ENCODE data around the gene SPAG9. TPM values are rescaled to one million over a fixed set of nuclear protein-coding genes. Genes with fewer than 3 reads are reported as not detected.

SPAG9 gene
- total RNA-seq, 1 experiment from 2014 or later: 77.6 TPM

GRCh38 chr17:51103050-51103449 lies 17.6 kb downstream of the SPAG9 start:
- TF ChIP-seq REST (IDR thresholded peaks at IDR 0.05; ENCODE audit: low read depth) (no peak), CTCF (IDR thresholded peaks at IDR 0.05 in 2 of 3, conservative IDR thresholded peaks at IDR 0.05 in 1 of 3; ENCODE audit: borderline replicate concordance in 1 of 3, insufficient read depth in 1 of 3, low read depth in 2 of 3, low read length in 2 of 3) (no peak), RAD21 (IDR thresholded peaks at IDR 0.05; ENCODE audit: low read depth) (no peak), SRF (IDR thresholded peaks at IDR 0.05; ENCODE audit: low read depth) (no peak)
- CTCF ChIA-PET: no interaction called here

More at GRCh38 chr17:51103050-51103449, 17.6 kb downstream of the SPAG9 start:
- no peaks in the 10 kb centered on the region for H3K36me3 ChIP-seq (ENCODE audit: control insufficient read depth in 1 of 2, insufficient read depth in 2 of 2, low read length in 2 of 2)
- DNase-seq (ENCODE audit: low read depth, low spot score): no peak
- H3K27ac ChIP-seq (ENCODE audit: low read depth, low read length): no peak overlapping the region
- H4K20me1 ChIP-seq (ENCODE audit: insufficient read depth): peaks cover 18% of the 10 kb centered on the region
- no peak overlapping the region for H2AFZ ChIP-seq (ENCODE audit: low read depth, low read length, poor library complexity, severe bottlenecking)
- no peaks in the 10 kb centered on the region for H3K27me3 ChIP-seq (ENCODE audit: insufficient read depth, low read length)
- ATAC-seq: no peak
- no peak overlapping the region for H3K4me3 ChIP-seq (replicated peaks in 1 of 2; ENCODE audit: low read depth in 1 of 2, low read length in 2 of 2)
- BruUV-seq (replicated peaks): no TSS peak
- H3K9ac ChIP-seq (ENCODE audit: low read length): no peak overlapping the region
- H3K9me2 ChIP-seq (ENCODE audit: insufficient read depth): no peaks in the 10 kb centered on the region
- H3K4me1 ChIP-seq (ENCODE audit: control insufficient read depth in 1 of 2, insufficient read depth in 2 of 2, low read length in 2 of 2): no peaks in the 10 kb centered on the region
- ChIA-PET POLR2A (interaction anchor here (1.0 kb wide), 1 partner anchor 18 kb away, joined by 5 read pairs; the partner anchor contains the start of gene SPAG9), RAD21 (ENCODE audit: low non-redundant PET in 1 of 2, low total read pairs in 2 of 2, uncharacterized antibody in 2 of 2, unreplicated experiment in 2 of 2) (no interaction called here)
- no peaks in the 10 kb centered on the region for H3K9me3 ChIP-seq (ENCODE audit: control insufficient read depth in 1 of 2, insufficient read depth in 1 of 2, low read depth in 1 of 2, low read length in 2 of 2)
- H3K4me2 ChIP-seq (ENCODE audit: low read length): no peak overlapping the region
- H3K79me2 ChIP-seq (ENCODE audit: insufficient read depth, low read length): peaks cover 94% of the 10 kb centered on the region
- intact Hi-C loops (cut with micrococcal nuclease): no loop called here
